Measurements from ENCODE around the gene DLGAP4.
"Not testable (repeated sequence)": the region's sequence is repeated elsewhere in the genome, so short reads cannot be mapped to it uniquely, and the experiment has no call there.

The DLGAP4 gene

GRCh38 chr20:36355469-36356171, 49.5 kb downstream of the DLGAP4 start:
- DNase-seq (ENCODE audit: low read depth) = no peak

GRCh38 chr20:36359668-36360406, 53.7 kb downstream of the DLGAP4 start:
- no peak for DNase-seq (ENCODE audit: low read depth)

GRCh38 chr20:36360429-36360828, 54.3 kb downstream of the DLGAP4 start:
- no peak for DNase-seq (ENCODE audit: low read depth)

- no peak for DNase-seq (ENCODE audit: low read depth)
Measured at GRCh38 chr20:36361406-36361805, 55.3 kb downstream of the DLGAP4 start.

GRCh38 chr20:36362261-36362660, 56.1 kb downstream of the DLGAP4 start:
- no peak for DNase-seq (ENCODE audit: low read depth)

- DNase-seq (ENCODE audit: low read depth) = no peak
Measured at GRCh38 chr20:36362978-36363713, 57.0 kb downstream of the DLGAP4 start.

- no peak for DNase-seq (ENCODE audit: low read depth)
Measured at GRCh38 chr20:36364506-36364905, 58.4 kb downstream of the DLGAP4 start.

GRCh38 chr20:36366623-36367369, 60.7 kb downstream of the DLGAP4 start:
- no peak for DNase-seq (ENCODE audit: low read depth)

GRCh38 chr20:36367370-36367745, 61.2 kb downstream of the DLGAP4 start:
- DNase-seq (ENCODE audit: low read depth) = no peak

GRCh38 chr20:36367907-36368799, 62.0 kb downstream of the DLGAP4 start:
- no peak for DNase-seq (ENCODE audit: low read depth)

GRCh38 chr20:36368869-36369268, 62.7 kb downstream of the DLGAP4 start:
- no peak for DNase-seq (ENCODE audit: low read depth)

GRCh38 chr20:36369739-36370138, 63.6 kb downstream of the DLGAP4 start:
- no peak for DNase-seq (ENCODE audit: low read depth)

- DNase-seq (ENCODE audit: low read depth) = no peak
Measured at GRCh38 chr20:36370991-36371790, 65.1 kb downstream of the DLGAP4 start.

- DNase-seq (ENCODE audit: low read depth) = no peak
Measured at GRCh38 chr20:36372666-36373065, 66.5 kb downstream of the DLGAP4 start.

- DNase-seq (ENCODE audit: low read depth) = no peak
Measured at GRCh38 chr20:36373089-36373488, 67.0 kb downstream of the DLGAP4 start.

- no peak for DNase-seq (ENCODE audit: low read depth)
Measured at GRCh38 chr20:36374995-36375394, 68.9 kb downstream of the DLGAP4 start.

- DNase-seq (ENCODE audit: low read depth) = no peak
Measured at GRCh38 chr20:36377348-36378326, 71.5 kb downstream of the DLGAP4 start.

GRCh38 chr20:36378686-36379085, 72.5 kb downstream of the DLGAP4 start:
- DNase-seq (ENCODE audit: low read depth) = no peak

- DNase-seq (ENCODE audit: low read depth) = not testable (repeated sequence)
Measured at GRCh38 chr20:36379914-36380313, 73.8 kb downstream of the DLGAP4 start.
